Activated CD4-positive, alpha-beta T cell treated with anti-CD3 and anti-CD28 coated beads, Interleukin-10, Interleukin-2, amounts not matched to agents 100 ng/mL and 50 ng/mL, durations not matched to agents 16 hours and 8 hours (primary cell): Measurements from ENCODE around the gene UBR1.
A peak's percentile ranks its signal among the peaks of the same experiment; 100 is the strongest.
"Not testable (repeated sequence)": the region's sequence is repeated elsewhere in the genome, so short reads cannot be mapped to it uniquely, and the experiment has no call there.

Source experiments
- DNase-seq: peaks from one replicate; pipeline ENCODE4 v3.0.0-alpha.2; 2020

UBR1 gene

DNA sequence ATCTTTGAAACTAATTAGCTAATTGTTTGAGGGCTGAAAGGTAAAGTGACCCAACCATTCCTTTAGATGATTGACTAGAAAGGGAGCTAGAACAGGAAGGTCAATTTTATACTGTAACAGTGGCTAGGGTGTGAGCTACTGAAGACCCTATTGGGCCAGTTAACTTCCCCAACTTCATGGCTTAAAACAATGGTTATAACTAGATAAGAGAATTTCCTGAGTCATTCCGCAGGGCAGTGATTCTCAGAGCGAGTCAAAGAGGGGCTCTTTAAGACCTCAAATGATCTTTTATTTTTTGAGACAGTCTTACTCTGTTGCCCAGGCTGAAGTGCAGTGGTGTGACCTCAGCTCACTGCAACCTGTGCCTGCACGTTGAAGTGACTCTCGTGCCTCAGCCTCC lies 151.5 kb downstream of the UBR1 start:
- DNase-seq = no peak

DNA sequence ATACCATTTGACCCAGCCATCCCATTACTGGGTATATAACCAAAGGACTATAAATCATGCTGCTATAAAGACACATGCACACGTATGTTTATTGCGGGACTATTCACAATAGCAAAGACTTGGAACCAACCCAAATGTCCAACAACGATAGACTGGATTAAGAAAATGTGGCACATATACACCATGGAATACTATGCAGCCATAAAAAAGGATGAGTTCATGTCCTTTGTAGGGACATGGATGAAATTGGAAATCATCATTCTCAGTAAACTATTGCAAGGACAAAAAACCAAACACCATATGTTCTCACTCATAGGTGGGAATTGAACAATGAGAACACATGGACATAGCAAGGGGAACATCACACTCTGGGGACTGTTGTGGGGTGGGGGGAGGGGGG lies 156.9 kb downstream of the UBR1 start:
- DNase-seq = not testable (repeated sequence)

DNA sequence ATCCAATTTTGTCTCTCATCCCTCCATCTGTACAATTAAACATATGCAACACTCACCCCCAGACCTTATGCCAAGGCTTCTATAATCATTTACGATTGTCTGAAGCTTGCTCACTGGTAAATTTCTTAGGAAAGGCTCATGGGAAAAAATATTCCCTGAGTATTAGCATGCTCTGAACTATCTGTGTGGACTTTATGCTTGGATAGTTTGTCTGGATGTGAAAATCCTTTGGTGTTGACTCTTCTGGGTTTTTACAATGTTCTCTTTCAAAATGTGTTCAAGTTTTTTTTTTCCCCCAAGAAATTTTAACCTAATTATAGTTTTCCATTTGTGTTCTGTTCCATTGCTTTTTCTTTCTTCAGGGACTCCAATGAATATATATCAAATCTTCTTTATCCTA lies 165.3 kb downstream of the UBR1 start:
- DNase-seq = no peak

DNA sequence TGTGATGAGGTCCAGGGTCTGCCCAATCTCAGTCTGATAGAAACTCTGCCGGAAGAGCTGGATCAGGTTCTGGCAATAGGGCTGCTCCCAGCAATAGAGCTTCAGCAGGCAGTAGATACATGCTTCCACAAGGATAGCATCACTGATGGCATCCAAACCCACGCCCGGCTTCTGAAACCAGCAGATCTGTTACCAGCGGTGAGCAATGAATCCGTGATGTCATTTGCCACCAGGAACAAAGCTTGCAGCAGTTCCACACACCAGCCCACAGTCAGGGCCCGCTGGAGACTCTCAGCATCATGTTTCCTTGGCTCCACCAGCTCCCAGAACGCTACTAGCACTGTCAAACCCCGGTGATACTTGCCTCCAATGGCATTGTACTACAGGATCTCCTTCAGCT lies 166.0 kb downstream of the UBR1 start:
- no peak for DNase-seq

DNA sequence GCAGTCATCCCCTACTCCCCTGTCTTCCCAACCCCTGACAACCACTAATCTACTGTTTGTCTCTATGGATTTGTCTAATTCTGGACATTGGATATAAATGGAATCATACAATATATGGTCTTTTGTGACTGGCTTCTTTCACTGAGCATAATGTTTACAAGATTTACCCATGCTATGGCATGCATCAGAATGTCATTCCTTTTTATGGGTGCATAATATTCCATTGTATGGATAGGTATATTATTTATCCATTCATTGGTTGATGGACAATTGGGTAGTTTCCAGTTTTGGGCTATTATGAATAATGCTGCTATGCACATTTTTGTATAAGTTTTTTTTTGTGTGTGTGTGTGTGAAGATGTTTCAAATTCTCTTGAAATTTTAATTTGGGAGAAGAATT lies 168.7 kb downstream of the UBR1 start:
- DNase-seq = no peak

DNA sequence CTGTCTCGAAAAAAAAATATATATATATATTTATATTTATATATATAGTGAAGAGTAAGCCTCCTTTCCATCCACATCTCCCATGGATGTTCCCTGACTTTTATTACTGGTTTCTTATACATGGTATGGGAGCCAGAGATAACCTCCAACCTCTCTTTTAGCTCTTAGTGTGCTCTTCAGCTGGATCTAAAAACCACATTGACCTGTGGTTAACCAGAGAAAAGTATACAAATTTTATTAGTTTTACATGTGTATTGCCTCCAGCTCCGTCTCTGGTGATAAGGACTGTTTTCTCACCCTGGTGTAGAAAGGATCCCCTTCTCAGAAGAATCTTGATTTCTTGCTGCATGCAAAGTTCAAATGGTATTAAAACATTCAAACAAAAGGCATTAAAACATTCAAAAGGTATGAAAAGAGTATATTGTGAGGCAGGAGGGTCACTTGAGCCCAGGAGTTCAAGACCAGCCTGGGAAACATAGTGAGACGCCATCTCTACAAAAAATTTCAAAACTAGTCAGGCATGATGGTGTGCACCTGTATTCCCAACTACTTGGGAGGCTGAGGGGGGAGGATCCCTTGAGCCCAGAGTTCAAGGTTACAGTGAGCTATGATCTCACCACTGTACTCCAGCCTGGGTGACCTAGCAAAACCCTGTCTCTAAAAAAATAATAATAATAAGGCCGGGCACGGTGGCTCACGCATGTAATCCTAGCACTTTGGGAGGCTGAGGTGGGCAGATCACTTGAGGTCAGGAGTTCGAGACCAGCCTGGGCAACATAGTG lies 171.8 kb downstream of the UBR1 start:
- no peak for DNase-seq

DNA sequence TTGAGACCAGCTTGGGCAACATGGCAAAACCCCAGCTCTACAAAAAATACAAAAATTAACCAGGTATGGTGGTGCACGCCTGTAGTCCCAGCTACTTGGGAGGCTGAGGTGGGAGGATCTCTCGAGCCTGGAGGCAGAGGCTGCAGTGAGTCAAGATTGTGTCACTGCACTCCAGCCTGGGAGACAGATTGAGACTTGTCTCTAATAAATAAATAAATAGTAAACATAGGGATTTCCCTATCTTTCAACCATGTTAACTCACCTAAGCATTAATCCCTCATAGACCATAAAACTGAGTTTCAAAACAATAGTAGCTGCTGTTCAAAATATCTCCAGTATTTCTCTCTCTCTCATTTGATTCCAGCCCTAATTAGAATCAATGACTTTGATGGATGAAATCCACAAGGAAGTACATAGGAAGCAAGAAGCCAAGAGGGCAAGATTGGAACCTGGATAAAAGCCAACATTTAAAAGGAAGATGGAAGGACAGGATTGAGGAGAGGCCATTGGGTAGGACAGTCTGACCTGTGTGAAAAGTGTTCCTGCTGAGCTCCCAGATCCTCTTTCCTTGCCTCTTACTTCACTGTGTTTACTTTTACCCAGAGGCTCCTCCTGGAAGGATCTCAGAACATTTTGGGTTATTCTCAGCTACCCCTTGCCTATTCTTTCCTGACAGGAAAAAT lies 172.9 kb downstream of the UBR1 start:
- DNase-seq = no peak

DNA sequence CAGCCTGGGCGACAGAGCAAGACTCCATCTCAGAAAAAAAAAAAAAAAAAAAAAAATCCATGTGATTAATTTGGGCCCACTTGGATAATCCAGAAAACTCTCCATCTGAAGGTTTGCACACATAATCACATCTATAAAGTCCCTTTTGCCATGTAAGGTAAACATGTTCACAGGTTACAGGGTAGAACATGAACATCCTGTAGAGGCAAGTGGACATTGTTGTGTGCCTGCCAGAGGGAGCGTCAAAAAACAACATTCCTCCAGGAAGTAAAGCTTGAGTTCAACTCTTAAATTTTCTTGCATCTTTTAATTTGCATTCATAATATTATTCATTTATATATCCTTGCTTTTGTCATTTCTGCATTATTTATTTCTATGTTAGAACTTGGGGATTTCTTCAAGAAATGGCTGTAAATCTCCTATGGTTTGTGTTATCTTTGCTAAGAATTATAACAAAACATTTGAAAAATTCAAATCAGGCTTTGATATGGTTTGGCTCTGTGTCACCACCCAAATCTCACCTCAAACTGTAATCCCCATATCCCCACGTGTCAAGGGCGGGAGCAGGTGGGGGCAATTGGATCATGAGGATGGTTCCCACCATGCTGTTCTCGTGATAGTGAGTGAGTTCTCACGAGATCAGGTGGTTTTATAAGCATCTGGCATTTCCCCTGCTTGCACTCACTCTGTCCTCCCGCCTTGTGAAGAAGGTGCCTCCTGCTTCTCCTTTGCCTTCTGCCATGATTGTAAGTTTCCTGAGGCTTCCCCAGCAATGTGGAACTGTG lies 173.9 kb downstream of the UBR1 start:
- no peak for DNase-seq

DNA sequence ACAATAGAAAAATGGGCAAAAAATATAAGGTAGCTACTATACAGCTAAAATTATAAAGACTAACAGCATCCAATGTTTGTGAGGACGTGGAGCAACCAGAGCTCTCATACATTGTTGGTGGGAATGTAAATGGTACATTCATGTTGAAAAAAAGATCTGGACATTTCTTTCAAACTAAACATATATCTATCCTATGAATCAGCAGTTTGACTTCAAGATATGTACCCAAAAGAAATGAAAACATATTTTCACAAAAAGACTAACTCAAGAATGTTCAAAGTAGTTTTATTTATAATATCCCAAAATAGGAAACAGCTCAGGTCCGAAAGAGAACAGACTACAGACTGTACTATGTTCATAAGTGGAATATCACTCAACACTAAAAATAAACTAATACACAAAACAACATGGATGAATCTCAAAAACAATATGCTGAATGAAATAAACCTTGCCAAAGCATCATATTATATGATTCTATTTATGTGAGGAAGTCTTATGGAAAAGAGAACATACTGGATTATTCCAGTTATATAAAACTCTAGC lies 176.5 kb downstream of the UBR1 start:
- DNase-seq = no peak

DNA sequence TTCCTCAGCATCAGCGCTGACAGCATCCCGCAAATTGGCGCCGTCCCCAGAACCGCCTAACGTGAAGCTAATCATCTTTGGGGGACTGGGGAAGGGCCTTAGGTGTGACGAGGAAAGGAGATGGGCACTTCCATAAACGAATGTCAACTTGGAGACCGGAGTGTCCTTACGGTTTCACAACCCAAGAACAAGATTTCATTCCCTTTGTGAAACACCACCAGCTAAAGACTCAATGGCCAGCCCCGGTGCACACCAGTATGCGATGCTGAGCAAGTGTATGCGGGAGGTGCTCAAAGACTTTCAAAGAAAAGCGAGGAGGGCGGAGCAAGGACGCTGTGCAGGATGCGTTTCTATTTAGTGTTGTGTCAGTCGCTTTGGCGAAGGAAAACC lies 184.5 kb downstream of the UBR1 start:
- DNase-seq = peak; percentile 50

DNA sequence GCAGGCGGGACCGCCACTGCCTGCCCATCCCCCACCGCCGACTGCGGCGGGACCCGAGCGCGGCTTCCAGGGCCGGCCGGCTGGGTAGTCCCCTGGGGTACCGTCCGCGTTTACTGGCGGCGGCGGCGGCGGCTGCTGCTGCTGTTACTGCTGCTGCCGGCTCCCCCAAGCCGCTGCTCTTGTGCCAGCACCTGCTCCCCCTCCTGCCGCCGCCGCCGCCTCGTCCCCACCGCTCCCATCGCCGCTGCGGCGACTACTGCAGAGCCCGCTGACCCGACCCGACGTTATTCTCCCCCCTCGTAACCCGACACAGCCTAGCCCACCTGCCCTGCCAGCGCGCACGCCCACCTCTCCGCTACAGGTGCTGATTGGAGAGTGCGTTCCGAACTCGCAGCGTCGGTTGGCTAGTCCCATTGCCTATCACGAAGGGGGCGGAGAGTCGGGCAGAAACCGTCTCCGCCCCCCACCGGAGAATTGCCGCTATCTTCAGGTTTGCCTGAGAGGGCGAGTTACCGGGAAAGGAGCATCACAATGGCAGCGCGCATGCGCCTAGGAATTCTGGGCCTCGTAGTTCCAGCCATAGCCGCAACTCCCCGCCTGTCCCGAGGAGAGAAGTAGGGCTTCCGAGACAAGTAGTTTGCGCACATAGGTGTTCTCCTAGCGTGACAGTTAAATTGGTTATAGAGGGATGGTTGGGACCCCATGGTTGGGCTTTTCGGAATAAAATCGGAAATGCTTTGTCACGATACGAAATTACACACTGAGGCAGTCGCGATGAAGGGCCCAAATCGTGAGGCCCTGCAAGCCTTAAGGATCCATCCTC lies 185.1 kb downstream of the UBR1 start, which contains the start of gene TTBK2:
Gene TTBK2 (minus strand): TSS at position 260 of the 823 bp plus-strand sequence. CDS start 42,161 bp downstream, outside the sequence.
- DNase-seq = peak; percentile 99

DNA sequence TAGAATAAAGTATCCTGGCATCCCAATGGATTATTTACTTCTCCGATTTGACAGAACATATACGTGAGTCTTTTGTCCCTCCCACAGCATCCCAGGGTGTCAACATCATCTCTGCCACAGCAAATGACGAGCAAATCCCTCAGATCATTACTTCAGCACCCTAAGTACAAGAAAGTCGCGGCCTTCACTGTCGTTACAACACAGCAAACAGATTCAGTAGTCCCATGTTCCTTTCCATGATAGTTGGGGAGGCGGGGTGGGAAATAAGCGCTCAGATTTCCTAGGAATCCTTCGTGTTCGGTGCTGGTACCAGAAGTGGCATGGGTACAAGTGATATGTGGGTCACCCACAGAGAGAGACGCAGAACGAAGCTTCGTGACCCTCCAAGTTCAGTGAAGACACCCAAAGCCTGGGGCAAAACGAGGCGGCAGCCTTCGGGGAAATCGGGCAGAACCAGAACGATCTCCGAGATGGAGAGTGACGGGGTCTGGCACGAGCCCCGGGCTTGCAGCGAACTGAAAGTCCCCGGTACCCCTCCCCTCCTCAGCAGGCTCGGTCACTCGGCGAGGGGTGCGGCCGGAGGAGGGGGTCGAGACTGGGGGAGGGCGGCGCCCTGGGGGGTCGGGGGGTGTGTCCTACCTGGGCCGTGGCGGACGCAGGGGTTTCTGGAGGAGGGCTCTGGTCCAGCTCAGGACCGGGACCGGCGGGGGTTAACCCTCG lies 185.9 kb downstream of the UBR1 start:
- peak; percentile 44 for DNase-seq

DNA sequence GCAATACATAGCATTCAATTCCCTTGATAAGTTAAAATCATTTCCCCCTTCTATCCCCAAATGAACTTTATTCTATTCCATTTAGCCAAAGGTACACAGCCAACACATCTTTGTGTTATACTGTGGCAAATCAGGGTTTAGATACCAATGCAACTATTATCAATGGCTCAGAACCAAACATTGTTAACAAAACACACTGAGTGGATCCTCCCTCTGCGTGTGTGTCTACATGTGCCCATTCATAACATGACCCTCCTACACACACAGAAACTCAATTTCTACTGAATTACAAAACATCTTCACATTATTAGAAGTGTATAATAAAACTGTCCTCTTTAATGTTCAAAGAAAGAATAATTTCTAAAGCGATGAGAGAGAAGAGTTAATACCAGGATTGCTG lies 186.5 kb downstream of the UBR1 start:
- DNase-seq = peak; percentile 31

DNA sequence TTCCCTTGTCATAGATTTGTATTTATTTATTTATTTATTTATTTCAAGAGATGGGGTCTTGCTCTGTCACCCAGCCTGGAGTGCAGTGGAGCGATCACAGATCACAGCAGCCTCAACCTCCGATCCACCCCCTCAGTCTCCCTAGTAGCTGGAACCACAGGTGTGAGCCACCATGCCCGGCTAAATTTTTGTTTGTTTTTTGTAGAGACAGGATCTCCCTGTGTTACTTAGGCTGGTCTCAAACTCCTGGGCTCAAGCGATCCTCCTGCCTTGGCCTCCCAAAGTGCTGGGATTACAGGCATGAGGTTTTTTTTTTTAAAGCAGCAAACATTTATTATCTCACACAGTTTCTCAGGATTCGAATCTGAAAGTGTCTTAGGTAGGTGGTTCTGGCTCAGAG lies 187.8 kb downstream of the UBR1 start:
- no peak for DNase-seq

DNA sequence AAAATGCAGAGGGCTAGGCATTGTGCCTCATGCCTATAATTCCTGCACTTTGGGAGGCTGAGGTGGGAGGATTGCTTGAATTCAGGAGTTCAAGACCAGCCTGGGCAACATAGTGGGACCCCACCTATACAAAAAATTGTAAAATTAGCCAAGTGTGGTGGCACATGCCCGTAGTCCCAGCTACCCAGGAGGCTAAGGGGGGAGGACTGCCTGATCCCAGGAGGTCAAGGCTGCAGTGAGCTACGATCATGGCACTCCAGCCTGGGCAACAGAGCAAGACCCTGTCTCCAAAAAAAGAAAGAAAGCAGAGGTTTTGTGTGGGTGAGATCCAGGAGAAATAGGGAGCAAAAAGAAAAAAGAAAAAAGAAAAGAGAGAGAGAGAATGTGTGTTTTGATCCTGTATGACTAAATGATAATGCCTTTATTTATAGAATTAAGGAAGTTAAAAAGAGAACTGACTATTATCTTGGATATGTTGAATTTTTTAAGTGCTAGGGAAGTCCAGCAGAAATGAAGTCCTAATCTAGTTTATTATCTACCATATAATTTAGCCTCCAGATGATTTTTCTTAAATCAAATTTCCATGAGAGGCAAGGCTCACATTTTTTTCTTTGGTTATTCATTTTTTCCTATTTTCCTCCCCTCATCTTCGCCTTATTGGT lies 190.1 kb downstream of the UBR1 start:
- no peak for DNase-seq

DNA sequence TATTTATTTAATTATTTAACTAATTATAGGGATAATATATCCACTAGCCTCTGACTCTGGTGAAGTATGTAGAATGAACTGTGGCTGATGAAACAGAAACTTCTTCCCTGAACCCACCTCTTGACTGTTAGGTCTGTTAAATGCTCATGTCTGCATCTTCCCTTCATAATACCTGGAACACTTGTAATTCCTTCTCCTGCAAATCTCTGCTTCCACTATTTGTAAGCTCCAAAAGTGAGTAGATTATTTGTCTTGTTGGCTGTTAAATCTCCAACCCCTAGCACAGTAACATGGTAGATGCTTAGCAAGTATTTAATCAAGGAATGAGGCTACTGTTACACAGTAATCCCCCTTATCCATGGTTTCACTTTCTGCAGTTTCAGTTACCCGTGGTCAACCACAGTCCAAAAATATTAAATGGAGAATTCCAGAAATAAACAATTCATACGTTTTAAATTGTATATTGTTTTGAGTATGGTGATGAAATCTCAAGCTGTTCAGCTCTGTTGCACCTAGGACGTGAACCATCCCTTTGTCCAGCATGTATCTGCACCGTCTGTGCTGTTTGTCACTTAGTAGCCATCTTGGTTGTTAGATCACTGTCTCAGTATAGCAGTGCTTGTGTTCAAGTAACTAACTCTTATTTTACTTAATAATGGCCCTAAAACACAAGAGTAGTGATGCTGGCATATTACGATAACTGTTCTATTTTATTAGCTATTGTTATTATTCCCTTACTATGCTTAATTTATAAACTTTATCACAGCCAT lies 190.9 kb downstream of the UBR1 start:
- no peak for DNase-seq

DNA sequence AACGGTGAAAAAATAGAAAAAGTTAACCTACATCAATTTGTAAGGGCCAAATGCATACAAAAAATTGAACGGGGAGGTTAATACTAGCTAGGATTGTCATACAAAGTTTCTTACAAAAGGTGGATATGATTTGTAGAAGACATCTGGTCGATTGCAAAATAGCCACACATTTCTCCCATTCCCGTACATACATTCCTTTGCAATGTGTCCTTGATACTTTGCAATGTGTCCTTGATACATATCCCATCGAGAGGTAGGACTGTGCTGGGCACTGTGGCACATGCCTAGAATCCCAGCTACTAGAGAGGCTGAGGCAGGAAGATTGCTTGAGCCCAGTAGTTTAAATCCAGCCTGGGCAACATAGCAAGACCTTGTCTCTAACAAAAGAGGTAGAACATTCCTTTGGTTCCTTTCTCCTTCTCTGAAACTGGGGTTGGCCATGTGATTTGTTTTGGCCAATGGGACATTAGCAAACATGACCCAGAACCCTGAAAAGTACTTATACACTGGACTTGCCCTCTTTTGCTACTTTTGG lies 194.7 kb downstream of the UBR1 start:
- DNase-seq = no peak

DNA sequence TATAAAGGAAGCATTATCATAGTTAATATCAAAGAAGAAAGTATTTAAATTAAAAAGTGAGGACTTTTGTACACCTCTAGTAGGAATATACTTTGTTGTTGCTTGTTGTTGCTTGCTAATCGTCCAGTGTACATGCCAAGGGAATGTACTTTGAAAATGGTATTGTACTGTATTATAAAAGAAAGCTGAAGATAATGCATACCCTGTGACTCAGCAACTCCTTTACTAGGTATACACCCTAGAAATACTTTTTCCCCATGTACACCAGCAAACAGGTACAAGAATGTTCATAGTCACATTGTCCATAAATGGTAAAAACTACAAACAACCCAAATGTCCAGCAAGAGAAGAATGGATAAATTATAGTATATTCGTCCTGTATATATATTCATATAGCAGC lies 197.3 kb downstream of the UBR1 start:
- DNase-seq = no peak

DNA sequence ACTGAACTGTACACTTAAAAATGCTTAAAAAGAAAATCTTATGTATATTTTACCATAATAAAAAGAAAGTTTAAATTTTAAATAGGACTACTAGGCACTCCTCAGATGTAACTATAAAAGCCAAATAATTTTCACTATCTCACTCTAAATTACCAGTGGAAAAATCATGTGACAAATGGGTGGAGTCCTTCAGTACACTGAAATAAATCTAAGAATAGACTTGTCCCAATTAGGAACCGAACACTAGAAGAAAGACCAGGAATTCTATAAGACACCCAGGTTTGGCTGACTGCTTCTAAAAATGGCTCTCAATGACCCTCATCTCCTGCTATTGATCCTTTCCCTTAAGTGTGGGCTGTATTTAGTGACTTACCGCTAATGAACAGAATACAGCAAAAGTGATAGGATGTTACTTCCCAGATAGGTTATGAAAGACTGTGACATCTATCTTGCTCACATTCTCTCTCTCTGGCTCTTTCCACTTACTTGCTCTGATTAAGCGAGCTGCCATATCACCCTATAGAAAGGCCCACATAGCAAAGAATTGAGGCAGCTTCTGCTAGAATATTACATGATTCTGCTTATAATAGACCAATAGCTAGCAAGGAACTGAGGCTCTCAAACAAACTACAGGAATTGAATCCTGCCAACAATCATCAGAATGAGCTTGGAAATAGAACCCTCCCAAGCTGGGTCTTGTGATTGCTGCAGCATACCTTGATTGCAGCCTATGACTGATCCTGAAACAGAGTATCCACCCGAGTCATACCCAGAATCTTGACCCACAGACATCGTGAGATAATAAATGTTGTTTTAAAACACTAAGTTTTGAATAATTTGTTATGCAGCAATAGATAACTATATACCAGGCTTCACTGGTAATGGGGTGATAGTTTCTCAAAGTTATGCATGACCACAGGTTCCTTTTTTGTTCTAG lies 202.2 kb downstream of the UBR1 start:
- DNase-seq = no peak
